ENCODE measurements around the gene SMIM23.
A peak's percentile ranks its signal among the peaks of the same experiment; 100 is the strongest.

SMIM23 gene

DNA sequence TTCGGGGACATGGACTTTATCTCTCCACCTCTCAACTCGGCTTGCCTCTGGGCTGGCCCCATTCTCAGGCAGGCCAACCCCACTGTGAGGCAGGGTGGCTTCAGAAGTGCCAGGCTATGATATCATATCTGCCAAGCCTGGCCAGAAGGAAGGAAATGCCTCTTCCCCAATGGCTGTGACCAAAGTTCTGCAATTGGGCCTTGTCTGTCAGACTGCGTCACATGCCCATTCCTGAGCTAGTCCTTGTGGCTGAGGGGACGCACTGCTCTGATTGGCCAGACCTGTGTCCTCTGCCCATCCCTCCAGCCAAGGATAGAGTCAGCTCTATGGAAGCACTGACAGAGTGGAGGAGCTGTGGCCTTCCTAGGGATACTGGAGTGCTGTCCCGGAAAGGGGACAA is 11.9 kb downstream of the SMIM23 start:
- DNase-seq (ENCODE audit: low read depth in 1 of 2, low spot score in 1 of 2) = peak in 1 of 2 experiments; percentile 62
- Histone ChIP-seq H3K4me3 (replicated peaks; ENCODE audit: insufficient read depth, low read length) (no peak overlapping the region), H3K27me3 (ENCODE audit: insufficient read depth, poor library complexity, severe bottlenecking) (no peaks in the 10 kb centered on the region), H3K27ac (replicated peaks) (no peak overlapping the region)
- TF ChIP-seq POLR2AphosphoS5 (IDR thresholded peaks at IDR 0.05; ENCODE audit: low read depth) (no peak), GABPA (IDR thresholded peaks at IDR 0.05; ENCODE audit: low read depth) (no peak), SPI1 (IDR thresholded peaks at IDR 0.05; ENCODE audit: borderline replicate concordance, low read depth) (no peak)
- TF ChIP-seq, protein P1, sequence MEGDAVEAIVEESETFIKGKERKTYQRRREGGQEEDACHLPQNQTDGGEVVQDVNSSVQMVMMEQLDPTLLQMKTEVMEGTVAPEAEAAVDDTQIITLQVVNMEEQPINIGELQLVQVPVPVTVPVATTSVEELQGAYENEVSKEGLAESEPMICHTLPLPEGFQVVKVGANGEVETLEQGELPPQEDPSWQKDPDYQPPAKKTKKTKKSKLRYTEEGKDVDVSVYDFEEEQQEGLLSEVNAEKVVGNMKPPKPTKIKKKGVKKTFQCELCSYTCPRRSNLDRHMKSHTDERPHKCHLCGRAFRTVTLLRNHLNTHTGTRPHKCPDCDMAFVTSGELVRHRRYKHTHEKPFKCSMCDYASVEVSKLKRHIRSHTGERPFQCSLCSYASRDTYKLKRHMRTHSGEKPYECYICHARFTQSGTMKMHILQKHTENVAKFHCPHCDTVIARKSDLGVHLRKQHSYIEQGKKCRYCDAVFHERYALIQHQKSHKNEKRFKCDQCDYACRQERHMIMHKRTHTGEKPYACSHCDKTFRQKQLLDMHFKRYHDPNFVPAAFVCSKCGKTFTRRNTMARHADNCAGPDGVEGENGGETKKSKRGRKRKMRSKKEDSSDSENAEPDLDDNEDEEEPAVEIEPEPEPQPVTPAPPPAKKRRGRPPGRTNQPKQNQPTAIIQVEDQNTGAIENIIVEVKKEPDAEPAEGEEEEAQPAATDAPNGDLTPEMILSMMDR (IDR thresholded peaks at IDR 0.05; ENCODE audit: insufficient read depth, low read length) = no peak
- TF ChIP-seq, protein P2, sequence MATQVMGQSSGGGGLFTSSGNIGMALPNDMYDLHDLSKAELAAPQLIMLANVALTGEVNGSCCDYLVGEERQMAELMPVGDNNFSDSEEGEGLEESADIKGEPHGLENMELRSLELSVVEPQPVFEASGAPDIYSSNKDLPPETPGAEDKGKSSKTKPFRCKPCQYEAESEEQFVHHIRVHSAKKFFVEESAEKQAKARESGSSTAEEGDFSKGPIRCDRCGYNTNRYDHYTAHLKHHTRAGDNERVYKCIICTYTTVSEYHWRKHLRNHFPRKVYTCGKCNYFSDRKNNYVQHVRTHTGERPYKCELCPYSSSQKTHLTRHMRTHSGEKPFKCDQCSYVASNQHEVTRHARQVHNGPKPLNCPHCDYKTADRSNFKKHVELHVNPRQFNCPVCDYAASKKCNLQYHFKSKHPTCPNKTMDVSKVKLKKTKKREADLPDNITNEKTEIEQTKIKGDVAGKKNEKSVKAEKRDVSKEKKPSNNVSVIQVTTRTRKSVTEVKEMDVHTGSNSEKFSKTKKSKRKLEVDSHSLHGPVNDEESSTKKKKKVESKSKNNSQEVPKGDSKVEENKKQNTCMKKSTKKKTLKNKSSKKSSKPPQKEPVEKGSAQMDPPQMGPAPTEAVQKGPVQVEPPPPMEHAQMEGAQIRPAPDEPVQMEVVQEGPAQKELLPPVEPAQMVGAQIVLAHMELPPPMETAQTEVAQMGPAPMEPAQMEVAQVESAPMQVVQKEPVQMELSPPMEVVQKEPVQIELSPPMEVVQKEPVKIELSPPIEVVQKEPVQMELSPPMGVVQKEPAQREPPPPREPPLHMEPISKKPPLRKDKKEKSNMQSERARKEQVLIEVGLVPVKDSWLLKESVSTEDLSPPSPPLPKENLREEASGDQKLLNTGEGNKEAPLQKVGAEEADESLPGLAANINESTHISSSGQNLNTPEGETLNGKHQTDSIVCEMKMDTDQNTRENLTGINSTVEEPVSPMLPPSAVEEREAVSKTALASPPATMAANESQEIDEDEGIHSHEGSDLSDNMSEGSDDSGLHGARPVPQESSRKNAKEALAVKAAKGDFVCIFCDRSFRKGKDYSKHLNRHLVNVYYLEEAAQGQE (IDR thresholded peaks at IDR 0.05; ENCODE audit: insufficient replicate concordance, low read depth) = no peak

DNA sequence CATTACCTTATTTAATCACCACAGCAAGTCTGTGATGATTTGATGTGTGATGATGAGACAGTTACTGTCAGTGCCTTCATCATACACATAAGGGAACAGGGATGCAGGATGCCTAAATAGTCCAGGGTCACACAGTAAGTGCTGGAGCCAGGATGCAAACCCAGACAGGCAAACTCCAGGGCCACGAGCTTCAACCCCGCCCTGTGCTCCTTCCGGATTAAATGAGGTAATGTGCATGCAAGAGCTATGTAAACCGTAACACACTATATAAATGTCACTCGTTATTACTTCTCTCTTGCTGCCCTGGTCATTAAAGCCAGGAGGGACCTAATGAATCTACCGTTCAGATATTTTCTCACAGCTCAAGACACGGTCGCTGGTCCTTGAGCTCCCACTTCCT is 12.8 kb downstream of the SMIM23 start:
- Histone ChIP-seq H3K4me3 (replicated peaks; ENCODE audit: insufficient read depth, low read length) (no peak overlapping the region), H3K27me3 (ENCODE audit: insufficient read depth, poor library complexity, severe bottlenecking) (no peaks in the 10 kb centered on the region), H3K27ac (replicated peaks) (no peak overlapping the region)
- DNase-seq (ENCODE audit: low read depth in 1 of 2, low spot score in 1 of 2) = no peak
- TF ChIP-seq GABPA (IDR thresholded peaks at IDR 0.05; ENCODE audit: low read depth) (no peak), SPI1 (IDR thresholded peaks at IDR 0.05; ENCODE audit: borderline replicate concordance, low read depth) (no peak), POLR2AphosphoS5 (IDR thresholded peaks at IDR 0.05; ENCODE audit: low read depth) (no peak)
- TF ChIP-seq, protein P1 (IDR thresholded peaks at IDR 0.05; ENCODE audit: insufficient read depth, low read length) = no peak
- TF ChIP-seq, protein P2 (IDR thresholded peaks at IDR 0.05; ENCODE audit: insufficient replicate concordance, low read depth) = no peak

DNA sequence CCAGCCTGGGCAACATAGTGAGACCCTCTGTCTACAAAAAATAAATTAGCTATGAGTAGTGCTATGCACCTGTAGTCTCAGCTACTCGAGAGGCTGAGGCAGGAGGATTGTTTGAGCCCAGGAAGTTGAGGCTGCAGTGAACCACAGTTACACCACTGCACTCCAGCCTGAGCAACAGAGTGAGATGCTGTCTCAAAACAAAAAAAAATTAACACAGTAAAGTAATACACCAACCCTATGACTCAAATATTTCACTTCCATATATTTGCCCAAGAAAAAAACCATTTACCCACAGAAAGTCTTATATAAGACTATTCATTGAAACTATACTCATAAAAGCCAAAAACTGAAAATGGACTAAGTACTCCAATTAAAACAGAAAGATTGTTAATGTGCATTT is 16.2 kb downstream of the SMIM23 start:
- DNase-seq (ENCODE audit: low read depth in 1 of 2, low spot score in 1 of 2) = no peak
- H3K27me3 ChIP-seq (ENCODE audit: insufficient read depth, poor library complexity, severe bottlenecking) = peaks cover 19% of the 10 kb centered on the region
- no peak for TF ChIP-seq POLR2AphosphoS5 (IDR thresholded peaks at IDR 0.05; ENCODE audit: low read depth)
- TF ChIP-seq GABPA (IDR thresholded peaks at IDR 0.05; ENCODE audit: low read depth) = no peak
- no peak for TF ChIP-seq SPI1 (IDR thresholded peaks at IDR 0.05; ENCODE audit: borderline replicate concordance, low read depth)
- TF ChIP-seq, protein P1 (IDR thresholded peaks at IDR 0.05; ENCODE audit: insufficient read depth, low read length) = no peak
- TF ChIP-seq, protein P2 (IDR thresholded peaks at IDR 0.05; ENCODE audit: insufficient replicate concordance, low read depth) = no peak
- no peak overlapping the region for H3K4me3 ChIP-seq (replicated peaks; ENCODE audit: insufficient read depth, low read length)
- no peak overlapping the region for H3K27ac ChIP-seq (replicated peaks)

Measured in HL-60 (cell line).